NOMO-1 treated with DMSO at 0.1 percent for 48 hours (cell line): ENCODE results near the gene ADRA2A.
A peak's percentile ranks its signal among the peaks of the same experiment; 100 is the strongest.

ENCODE experiments used
- DNase-seq: peaks from one replicate; lab custom pipeline; 2025; ENCODE audit not compliant: unreplicated experiment; lab: John Stamatoyannopoulos, UW

ADRA2A gene

GRCh38 chr10:111076682-111077478, at the start of gene ADRA2A:
Gene ADRA2A, plus strand, starts transcription at chr10:111077029. Its CDS starts 968 bp downstream, at chr10:111077997.
- peak; percentile 8 for DNase-seq

- no peak for DNase-seq
These were observed 46.6 kb upstream of the ADRA2A start for GRCh38 chr10:111030042-111030750.

- DNase-seq = no peak
These were observed 42.1 kb upstream of the ADRA2A start for GRCh38 chr10:111034598-111035310.

GRCh38 chr10:111035542-111035941, 41.3 kb upstream of the ADRA2A start:
- DNase-seq = no peak

GRCh38 chr10:111037858-111038257, 39.0 kb upstream of the ADRA2A start:
- no peak for DNase-seq

GRCh38 chr10:111039522-111039921, 37.3 kb upstream of the ADRA2A start:
- no peak for DNase-seq

GRCh38 chr10:111057006-111057405, 19.8 kb upstream of the ADRA2A start:
- DNase-seq = no peak

- DNase-seq = no peak
These were observed 13.4 kb upstream of the ADRA2A start for GRCh38 chr10:111063471-111063870.

GRCh38 chr10:111072232-111072631, 4.6 kb upstream of the ADRA2A start:
- no peak for DNase-seq

GRCh38 chr10:111075577-111076185, 1.1 kb upstream of the ADRA2A start:
- DNase-seq = no peak

- DNase-seq = peak; percentile 42
These were observed 593 bp upstream of the ADRA2A start for GRCh38 chr10:111076191-111076681.

GRCh38 chr10:111077479-111077784, 603 bp downstream of the ADRA2A start:
- DNase-seq = no peak

- DNase-seq = no peak
These were observed 1.1 kb downstream of the ADRA2A start for GRCh38 chr10:111077785-111078504.

- DNase-seq = no peak
These were observed 1.8 kb downstream of the ADRA2A start for GRCh38 chr10:111078505-111079185.

- no peak for DNase-seq
These were observed 2.5 kb downstream of the ADRA2A start for GRCh38 chr10:111079241-111079760.

GRCh38 chr10:111079781-111080180, 3.0 kb downstream of the ADRA2A start:
- DNase-seq = no peak

GRCh38 chr10:111080224-111080623, 3.4 kb downstream of the ADRA2A start:
- DNase-seq = no peak

GRCh38 chr10:111081595-111081994, 4.8 kb downstream of the ADRA2A start:
- DNase-seq = no peak

GRCh38 chr10:111082102-111082975, 5.5 kb downstream of the ADRA2A start:
- DNase-seq = no peak
